Skeletal muscle cell (primary cell): ENCODE data around the gene RAB40C.
A peak's percentile ranks its signal among the peaks of the same experiment; 100 is the strongest.
"Not testable (repeated sequence)": the region's sequence is repeated elsewhere in the genome, so short reads cannot be mapped to it uniquely, and the experiment has no call there.

Experiments
- DNase-seq: peaks from one replicate; pipeline ENCODE4 v3.0.0-alpha.2; 2010; ENCODE audit warnings: low read depth
- H3K4me3 ChIP-seq: 2 replicates; pipeline ENCODE4 v1.5.1; 2011; ENCODE audit warnings: low read depth, mild to moderate bottlenecking, control low read depth, low read length, moderate library complexity

RAB40C gene

GRCh38 chr16:586047-586644 lies 3.7 kb upstream of the RAB40C start:
- H3K4me3 ChIP-seq = no peak overlapping the region
- DNase-seq = no peak

- H3K4me3 ChIP-seq = no peak overlapping the region
- DNase-seq = no peak
Observed at GRCh38 chr16:586645-587590, 2.9 kb upstream of the RAB40C start.

GRCh38 chr16:588639-588888 lies 1.3 kb upstream of the RAB40C start:
- no peak for DNase-seq
- peak overlapping the region; percentile 82 for H3K4me3 ChIP-seq

DNA sequence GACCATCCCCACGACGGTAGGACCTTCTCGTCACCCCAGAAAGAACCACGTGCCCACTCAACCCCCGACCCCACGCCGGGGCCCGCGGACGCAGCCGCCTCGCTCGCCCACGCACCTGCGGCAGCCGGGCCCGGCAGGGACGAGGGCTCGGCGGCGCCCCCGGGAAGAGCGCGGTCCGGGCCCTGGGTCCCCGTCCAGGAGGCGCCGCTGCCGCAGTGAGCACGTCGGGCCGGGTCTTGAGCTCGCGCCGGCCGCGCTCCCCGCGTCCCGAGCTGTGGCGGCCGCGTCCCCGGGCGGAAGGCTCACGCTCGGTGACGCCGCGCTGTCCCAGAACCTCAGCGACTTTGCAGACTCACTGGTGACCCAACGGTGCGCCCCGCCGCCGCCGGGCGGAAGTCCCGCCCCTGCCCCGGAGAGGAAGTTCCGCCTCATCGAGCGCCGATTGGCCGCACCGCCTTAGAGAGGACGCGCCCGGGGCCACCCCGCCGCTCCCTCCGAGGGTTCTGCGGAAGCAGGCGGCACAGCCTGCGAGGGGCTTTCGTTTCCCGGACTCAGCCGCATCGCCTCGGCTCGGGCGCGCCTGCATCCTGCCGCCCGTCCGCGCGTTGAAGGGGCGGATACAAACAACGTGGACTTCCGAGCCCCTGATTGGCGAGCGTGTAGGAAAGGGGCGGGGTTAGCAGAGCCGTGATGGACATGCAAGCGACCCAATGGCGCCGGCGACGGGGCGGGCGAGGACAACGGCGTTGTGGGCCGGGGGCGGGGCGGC lies 793 bp upstream of the RAB40C start:
- peak overlapping the region; percentile 82 for H3K4me3 ChIP-seq
- peak; percentile 82 for DNase-seq

- no peak for DNase-seq
- H3K4me3 ChIP-seq = peak overlapping the region; percentile 91
Observed at GRCh38 chr16:590188-590814, 435 bp downstream of the RAB40C start.

GRCh38 chr16:590815-591200 lies 942 bp downstream of the RAB40C start:
- peak overlapping the region; percentile 91 for H3K4me3 ChIP-seq

GRCh38 chr16:591231-591630 lies 1.4 kb downstream of the RAB40C start:
- H3K4me3 ChIP-seq = peak overlapping the region; percentile 91
- DNase-seq = no peak

More at GRCh38 chr16:590815-591200, 942 bp downstream of the RAB40C start:
- DNase-seq = no peak

DNA sequence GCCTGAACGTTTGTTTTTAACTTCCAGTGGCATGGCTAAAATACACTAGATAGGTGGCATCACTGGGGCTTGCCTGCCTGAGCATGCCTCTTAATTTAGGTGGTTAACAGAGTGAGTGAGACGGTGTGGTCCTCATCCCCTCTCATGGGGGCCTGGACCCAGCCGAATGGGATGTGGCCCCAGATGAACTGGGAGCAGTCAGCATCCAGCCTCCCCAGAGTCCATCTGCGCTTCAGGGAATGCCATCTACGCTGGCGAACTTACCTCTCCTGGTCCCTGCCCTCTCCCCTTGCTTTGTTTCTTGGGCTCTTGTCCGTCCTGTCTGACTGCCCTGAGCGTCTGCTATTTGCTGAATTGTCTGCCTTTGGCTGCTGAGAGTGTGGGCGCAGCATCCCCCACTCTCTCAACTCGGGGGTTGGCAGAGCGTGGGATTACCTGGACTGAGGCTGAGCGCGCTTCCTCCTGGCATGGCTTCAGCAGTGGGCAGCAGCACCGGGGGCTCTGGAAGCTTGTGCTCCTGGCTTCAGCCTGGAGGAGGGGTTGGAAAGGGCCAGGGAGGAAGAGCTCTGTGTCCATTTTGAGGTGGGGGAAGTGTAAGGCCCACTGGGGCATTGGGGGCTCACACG lies 2.1 kb downstream of the RAB40C start:
- no peak overlapping the region for H3K4me3 ChIP-seq
- DNase-seq = no peak

DNA sequence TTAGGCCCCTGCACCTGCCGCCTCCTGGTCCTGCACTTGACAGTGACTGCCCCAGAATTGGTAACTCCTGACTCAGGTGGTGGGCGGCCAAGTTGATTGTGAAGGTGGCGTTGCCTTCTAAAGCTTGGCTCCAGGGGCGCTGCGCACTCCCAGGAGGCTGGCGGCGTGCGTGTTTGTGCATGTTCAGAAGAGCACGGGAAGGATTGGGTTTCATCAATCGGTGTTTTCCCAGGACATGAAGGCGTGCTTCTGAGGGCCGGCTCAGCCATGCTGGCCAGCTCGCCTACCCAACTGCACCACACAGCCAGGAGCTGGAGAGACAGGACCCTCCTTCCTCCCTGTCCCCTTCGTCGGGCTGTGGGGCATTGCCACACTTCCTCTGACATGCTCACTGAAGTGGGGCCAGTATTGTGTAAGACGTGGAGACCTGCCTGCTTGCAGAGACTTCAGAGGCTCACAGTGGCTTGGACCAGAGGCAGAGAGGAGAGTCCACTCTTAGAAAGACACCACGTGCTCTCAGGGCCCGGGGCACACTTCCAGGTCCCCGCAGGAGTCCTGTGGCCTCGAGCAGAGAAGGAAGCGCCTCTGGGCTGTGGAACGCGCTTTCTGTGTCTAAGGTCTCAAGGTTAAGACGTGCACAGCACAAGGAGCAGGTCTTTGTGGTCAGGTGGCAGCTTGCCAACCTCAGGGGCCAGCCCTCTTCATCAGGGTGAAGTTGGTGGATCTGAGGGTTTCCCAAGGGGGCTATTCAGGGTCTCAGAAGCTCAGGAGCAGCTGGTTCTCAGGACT lies 2.8 kb downstream of the RAB40C start:
- no peak overlapping the region for H3K4me3 ChIP-seq
- no peak for DNase-seq

- no peak overlapping the region for H3K4me3 ChIP-seq
- DNase-seq = no peak
Observed at GRCh38 chr16:593406-593805, 3.5 kb downstream of the RAB40C start.

- H3K4me3 ChIP-seq = no peak overlapping the region
- DNase-seq = no peak
Observed at GRCh38 chr16:593807-594206, 3.9 kb downstream of the RAB40C start.

GRCh38 chr16:595094-595528 lies 5.2 kb downstream of the RAB40C start:
- DNase-seq = no peak
- H3K4me3 ChIP-seq = no peak overlapping the region

- H3K4me3 ChIP-seq = no peak overlapping the region
- DNase-seq = no peak
Observed at GRCh38 chr16:595942-596735, 6.3 kb downstream of the RAB40C start.

DNA sequence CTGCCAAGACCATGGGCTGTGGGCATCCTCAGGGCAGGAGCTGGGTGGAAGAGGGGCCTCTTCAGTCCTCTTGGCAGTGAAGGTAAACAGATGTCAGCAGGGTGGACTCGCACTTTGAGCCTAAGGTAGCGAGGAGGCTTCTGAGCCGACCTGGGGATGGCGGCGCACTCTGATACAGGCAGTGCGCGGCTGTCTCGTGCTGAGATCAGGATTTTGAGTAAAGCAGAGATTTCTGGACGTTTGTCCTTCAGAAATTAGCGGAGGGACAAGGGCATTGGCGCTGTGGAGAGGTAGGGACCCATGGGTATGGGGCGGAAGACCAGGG lies 6.8 kb downstream of the RAB40C start:
- H3K4me3 ChIP-seq = no peak overlapping the region
- DNase-seq = no peak

DNA sequence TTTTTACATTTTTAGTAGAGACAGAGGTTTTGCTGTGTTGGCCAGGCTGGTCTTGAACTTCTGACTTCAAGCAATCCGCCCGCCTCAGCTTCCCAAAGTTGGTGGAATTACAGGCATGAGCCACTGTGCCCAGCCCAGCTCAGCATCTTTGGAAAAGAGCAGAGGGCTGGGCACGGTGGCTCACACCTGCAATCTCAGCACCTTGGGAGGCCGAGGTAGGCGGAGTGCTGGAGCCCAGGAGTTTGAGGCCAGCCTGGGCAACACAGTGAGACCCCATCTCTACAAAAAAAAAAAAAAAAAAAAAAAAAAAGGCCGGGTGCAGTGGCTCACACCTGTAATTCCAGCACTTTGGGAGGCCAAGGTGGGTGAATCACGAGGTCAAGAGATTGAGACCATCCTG lies 7.8 kb downstream of the RAB40C start:
- not testable (repeated sequence) for DNase-seq, H3K4me3 ChIP-seq

- no peak for DNase-seq
- H3K4me3 ChIP-seq = no peak overlapping the region
Observed at GRCh38 chr16:598823-599739, 9.2 kb downstream of the RAB40C start.

DNA sequence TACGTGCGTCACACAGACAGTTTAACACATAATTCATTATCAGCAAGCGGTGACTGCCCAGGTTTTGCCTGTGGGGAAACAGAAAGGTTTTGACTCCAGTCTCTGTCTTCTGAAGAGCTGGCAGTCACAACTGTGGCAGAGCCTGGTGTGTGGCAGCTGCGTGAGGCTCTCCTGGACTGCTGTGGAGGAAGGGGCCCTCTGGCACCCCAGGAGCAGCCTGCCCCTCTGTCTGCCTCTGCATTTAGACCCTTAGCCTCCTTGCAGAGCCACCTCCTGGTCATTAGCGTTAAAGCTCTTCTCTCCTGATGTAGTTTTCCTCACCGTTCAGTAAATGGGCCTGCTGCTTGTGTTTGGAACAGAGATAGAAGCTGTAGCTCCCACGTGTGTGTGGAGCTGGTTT lies 10.9 kb downstream of the RAB40C start:
- no peak for DNase-seq
- no peak overlapping the region for H3K4me3 ChIP-seq
